Measurements from ENCODE around the gene SUPT3H.

- TF ChIP-seq CTCF (IDR thresholded peaks at IDR 0.05) (no peak), EZH2 (IDR thresholded peaks at IDR 0.05; ENCODE audit: borderline replicate concordance, insufficient read depth, low read depth, low read length, poor library complexity, severe bottlenecking) (no peak)
These were observed 572.4 kb downstream of the SUPT3H start for GRCh38 chr6:44805238-44805846.

Measured in B cell (primary cell).